Right renal cortex interstitium (tissue), 3 donors: ENCODE measurements around the gene FLNB. TPM values are rescaled to one million over a fixed set of nuclear protein-coding genes. Genes with fewer than 3 reads are reported as not detected.
"Not testable (repeated sequence)": the region's sequence is repeated elsewhere in the genome, so short reads cannot be mapped to it uniquely, and the experiment has no call there.

Experiments used
- DNase-seq, 3 donors: peaks; one replicate each; pipeline ENCODE4 v3.0.0-alpha.2; 2013; ENCODE audit warnings: low read depth in 3 of 3, low spot score in 2 of 3
- polyA plus RNA-seq, 3 donors: library from polyadenylated mRNA; unstranded; fragments of 120-200 nt; gene quantifications; one replicate each; pipeline ENCODE4 v1.2.1, GENCODE V29; 2013; ENCODE audit not compliant: insufficient read length in 3 of 3

FLNB gene
- polyA plus RNA-seq, 3 donors, result 164 to 165 (median 165) TPM

DNA sequence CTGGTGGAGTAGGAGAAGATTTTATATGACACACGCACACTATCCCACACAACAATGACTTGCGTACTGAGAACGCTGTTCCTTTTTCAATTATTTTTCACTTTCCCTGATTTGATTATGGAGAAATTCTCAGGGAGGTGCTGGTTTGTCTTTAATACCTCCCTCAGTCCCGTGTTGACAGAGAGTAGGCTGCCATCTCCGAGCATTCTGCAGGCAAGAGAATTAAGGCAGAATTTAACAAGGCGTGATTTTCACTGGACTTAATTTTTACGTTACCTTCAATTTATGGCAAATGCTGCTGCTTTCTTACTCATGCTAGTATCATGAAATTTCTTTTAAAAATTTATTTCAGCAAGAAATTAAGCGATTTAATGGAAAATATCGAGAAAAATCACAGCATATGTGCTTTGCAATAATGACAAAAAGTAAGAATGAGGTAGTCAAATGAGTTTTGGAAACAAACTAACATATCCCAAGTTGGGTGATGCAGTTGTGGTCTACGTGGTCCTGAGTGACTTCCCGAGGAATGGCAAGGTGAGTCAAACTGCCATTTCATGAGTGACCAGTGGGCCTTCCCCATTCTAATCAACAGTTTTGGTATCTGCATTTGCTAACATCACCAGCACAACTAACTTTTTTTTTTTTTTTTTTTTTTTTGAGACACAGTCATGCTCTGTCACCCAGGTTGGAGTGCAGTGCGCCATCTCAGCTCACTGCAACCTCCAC lies 185.6 kb downstream of the FLNB start:
- DNase-seq, result no peak

DNA sequence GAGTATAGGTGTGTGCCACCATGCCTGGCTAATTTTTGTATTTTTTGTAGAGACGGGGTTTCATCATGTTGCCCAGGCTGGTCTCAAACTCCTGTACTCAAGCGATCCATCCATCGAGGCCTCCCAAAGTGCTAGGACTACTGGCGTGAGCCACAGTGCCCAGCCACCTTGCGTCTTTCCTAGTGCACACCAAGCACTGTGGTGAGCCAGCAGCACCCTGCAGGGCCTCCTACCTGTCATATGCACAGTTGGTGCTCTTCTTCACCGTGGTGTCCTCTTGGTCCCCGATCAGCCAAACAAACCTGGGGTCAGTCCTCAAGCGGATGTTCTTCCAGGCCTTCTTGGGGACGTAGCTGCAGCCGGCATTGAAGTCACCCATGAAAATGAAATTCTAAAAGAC lies 189.4 kb downstream of the FLNB start:
- DNase-seq, result no peak

DNA sequence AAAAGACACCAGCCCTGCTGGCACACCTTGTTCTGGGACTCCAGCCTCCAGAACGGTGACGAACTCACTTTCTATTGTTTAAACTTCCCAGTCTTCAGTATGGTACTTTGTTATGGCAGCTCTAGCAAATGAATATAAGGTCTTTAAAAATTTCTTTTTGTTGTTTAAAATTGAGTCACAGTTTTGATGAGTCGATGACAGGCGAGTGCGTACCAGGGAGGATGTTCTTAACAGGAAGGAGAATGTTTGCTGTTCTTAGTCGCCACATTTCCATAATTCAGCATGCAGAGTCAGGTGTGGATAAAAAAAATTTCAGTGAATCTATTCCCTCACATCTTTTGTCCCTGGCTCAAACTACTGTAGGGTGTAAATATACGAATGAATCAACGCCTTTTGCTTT lies 190.1 kb downstream of the FLNB start:
- no peak for DNase-seq

DNA sequence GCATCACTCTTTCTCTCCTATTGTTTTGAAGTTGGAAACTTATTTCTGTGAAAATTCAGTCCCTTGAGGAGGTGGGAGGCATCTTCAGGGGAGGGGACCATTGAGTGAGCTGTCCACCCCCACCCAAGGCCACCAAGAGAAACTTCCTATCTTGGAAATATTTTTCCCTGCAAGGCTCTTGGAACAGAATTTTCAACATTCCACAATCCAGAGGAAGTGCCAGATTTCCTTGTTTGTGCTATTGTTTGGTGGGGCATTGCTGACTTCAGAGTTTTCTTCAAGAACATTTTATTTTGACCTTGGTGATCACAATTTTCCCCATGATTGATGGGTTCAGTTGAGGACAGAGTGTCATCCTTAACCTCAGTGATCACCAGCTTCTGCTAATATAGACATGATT lies 190.6 kb downstream of the FLNB start:
- no peak for DNase-seq

DNA sequence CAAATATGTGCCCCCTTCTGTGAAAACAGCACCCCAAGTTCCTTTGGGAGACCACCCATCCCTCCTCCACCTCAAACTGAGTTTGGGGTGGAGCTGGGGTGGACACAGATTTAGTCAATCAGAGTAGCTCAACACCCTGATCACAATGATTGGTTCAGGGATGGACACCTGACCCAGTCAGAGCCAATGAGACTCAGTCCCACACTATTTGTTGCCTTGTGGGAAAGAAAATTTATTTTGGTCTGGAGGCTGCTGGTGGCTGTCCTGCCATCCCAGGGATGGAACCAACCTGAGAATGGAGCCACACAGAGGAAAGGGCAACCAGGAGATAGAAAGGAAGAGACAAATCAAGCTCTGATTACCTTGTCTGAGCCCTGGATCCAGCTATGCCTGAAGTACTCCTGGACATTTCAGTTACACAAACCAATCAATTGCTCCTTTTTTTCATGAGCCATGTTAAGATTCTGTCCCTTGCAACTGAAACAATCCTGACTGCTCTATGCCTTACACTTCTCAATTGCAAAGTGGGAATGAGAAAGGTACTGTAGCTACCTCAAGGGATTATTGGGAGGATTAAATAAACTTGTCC lies 192.0 kb downstream of the FLNB start:
- DNase-seq, result no peak

DNA sequence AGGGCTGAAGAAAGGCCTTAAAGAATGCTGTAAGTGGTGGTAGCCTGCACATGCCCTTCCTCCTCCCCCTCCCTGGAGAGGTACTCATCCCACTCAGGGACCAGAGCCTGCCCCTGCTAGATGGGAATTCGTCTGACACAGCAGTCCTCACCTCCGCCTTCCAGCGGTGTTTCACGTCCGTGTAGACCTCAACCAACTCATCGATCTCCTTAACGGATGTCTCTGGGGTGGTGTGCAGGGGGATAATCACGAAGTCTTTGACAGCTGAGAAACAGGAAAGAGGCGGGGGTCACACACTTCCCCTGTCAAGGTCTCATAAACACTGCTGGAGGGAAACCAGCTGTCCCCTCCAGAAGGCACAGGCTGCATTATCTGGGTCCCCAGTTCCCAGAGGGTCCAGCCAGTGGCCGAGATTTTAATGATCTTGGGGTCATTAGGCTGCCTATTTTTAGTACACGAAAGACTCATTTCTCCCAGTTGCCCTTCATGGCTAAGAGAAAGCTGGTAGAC lies 192.7 kb downstream of the FLNB start:
- DNase-seq, result peak in 1 of 3 donors; percentile 36

DNA sequence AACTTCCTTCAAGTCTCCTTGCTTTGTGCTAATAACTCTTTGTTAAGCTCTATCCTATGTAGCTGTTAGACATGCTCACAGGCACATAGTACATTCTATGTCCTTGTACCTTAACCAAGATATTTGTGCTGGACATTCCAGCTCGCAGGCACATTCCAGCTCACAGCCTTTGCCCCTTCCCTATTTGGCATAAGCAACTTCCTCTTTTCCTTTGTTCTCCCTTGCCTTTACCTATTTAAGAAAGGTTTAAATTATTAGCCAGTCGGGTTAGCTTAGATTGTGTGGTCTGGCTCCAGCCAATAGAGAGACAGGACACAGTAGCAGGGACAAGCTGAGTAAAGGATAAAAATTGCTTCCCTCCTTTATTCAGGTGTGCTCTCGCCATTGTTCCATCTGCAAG lies 193.2 kb downstream of the FLNB start:
- not testable (repeated sequence) for DNase-seq

DNA sequence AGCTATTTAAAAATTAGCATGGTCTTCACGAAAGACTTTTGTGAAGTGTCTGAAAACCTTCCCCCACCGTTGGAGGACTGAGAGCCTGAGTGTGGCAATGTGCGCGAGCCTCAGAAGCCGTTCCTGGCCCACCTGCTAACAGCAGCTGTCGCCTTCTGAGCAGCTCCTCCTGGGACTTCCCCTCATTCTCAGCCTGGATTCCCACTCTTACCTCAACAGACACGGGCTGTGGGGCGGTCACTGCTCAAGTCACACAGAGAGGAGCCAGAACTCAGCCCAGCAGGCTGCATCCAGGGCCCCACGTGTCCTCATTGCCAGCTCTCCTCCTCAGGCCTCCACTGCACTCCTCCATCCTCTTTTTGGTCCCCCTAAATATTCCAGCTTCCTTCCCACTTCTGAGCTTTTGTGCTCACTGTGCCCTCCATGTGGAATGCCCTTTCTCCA lies 194.7 kb downstream of the FLNB start:
- DNase-seq, result no peak

DNA sequence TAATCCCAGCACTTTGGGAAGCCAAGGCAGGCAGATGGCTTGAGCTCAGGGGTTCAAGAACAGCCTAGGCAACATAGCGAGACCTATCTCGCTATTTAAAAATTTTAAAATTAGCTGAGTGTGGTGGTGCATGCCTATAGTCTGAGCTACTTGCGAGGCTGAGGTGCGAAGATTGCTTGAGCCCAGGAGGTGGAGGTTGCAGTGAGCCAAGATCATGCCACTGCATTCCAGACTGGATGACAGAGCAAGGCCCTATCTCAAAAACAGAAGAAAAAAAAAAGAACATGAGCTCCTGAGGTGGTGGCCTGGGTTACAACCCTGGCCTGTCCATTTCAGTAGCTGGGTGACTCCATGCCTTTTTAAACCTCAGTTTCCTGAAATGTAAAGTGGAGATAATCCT lies 195.3 kb downstream of the FLNB start:
- DNase-seq, result no peak

DNA sequence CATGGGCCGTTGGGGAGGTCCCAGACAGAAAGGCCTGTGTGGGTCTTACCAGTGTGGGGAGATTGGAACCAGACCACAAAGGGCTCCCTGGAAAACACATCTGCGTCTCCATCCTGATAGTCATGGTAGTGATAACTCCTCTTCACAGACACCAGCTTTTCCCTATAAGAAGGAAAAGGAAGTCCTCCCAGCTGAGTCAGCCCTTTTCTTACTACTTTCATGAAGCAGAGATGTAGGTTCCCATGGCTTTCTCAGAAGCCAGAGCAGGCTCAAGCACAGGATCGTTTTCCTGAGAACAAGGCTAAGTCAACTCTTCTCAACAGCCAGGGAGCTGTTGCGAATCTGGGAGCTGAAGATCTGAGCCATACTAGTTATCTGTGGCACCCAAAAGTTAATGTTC lies 196.5 kb downstream of the FLNB start:
- DNase-seq, result no peak

DNA sequence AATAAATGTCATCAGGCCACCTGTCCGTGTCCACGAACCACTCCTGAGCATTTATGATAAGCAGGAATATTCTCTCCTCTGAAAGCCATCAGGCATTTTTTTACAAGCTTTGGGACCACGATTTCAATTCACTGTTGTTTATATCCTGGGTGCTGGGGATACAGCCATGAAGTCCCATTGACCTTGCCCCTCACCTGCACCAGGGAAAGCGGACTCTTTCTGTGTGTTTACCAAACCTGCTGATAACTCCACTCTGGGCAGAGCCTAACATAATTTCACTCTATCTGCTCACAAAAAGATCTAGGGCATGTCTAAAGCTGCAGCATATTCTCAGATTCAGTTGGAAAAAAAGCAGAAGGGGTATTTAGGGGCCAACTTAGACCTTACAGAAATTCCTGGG lies 197.8 kb downstream of the FLNB start:
- no peak for DNase-seq

DNA sequence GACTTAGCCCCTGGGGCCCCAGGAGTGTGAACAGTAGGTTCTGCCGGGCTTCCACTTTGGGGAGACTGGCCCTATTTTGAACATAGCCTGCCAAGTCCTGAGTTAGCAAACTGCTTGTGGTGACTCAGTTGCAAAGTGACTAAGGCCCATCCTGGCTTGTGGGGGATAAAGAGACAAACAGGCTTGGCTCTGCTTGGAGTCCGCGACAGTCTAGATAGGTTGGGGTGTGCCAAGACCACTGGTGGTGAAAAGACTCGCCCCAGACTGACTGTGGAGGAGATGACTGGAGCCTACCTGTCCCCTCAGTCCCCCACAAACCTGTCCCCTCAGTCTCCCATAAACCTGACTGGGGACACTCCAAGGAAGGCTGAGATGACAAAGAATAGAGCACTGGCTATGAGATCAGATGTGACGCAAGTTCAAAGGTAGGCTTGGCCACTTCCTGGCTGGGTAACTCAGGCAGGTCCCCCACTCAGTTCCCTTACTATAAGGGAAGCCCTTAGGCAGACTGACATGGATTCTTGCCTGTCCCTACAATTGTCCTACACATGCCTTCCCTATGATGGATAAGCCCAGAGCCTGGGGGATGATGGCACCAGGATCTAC lies 198.3 kb downstream of the FLNB start:
- DNase-seq, result no peak

DNA sequence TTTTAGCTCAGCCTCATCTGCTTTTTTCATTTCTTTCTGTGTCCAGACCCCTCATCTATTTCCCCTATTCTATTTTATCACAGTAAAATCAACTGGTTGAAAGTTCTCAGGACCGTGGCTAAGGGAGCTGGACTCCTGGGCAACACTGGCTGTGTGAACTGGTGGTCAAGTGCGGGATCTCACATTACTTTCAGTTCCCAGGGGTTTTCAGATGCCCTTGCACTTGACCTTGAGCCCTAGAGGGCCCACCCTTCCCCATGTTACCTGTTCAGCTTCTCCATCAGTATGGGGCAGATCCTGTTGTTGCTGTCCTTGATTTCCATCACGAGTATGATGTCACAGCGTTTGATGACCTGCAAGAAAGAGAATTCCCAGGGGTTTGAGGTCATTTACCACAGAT lies 199.7 kb downstream of the FLNB start:
- no peak for DNase-seq

DNA sequence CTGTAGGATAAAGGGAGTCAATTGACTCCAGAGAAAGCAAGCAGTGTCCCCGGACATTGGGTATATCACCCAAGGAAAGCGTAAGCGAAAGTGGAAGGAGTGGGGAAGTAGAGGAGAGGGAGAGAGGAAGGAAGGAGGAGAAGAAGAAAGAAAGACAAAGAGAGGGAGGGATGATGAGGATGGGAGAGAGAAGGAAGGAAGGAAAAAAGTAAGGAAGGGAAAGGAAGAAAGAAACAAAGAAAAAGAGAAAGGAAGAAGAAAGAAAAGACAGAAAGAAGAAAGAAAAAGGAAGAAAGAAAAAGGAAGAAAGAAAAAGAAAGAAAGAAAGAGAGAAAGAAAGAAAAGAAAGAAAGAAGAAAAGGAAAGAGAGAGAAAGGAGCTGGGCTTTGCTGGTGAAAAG lies 201.7 kb downstream of the FLNB start:
- no peak for DNase-seq

DNA sequence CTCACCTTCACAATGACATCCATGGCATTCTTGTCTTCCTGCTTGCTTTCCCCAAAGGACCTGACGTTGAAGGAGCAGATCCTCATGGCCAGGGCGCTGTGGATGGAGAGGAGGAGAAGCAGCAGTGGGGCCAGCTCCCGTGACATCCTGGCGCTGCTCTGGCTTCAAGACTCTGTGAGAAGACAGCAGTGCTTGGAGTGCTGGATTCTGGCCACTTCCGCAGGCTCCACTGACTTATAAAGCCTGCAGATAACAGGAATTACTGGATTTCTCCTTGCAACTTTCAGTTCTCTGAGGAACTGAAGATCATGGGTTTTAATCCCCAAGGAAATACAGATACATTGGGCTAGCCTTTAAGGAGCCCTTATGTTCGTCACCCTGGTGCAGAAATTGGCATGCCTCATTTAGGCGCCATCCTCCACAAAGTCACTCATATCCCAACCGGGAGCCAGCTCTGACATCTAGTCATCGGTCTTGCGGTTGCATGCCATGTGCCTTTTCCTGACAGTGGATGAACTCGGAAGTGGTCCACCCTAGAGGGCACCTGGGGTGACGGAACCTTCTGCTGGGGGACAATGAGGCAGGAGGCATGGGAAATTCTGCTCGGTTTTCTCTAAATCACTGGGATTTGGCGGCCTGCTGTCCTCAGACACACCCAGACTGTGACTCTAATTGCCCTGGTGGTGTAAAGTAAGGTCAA lies 202.7 kb downstream of the FLNB start, which contains the start of gene DNASE1L3:
DNASE1L3 (minus strand) TSS at position 212 of the 700 bp plus-strand sequence; CDS start at position 146, 66 bp downstream.
- DNase-seq, result no peak

DNA sequence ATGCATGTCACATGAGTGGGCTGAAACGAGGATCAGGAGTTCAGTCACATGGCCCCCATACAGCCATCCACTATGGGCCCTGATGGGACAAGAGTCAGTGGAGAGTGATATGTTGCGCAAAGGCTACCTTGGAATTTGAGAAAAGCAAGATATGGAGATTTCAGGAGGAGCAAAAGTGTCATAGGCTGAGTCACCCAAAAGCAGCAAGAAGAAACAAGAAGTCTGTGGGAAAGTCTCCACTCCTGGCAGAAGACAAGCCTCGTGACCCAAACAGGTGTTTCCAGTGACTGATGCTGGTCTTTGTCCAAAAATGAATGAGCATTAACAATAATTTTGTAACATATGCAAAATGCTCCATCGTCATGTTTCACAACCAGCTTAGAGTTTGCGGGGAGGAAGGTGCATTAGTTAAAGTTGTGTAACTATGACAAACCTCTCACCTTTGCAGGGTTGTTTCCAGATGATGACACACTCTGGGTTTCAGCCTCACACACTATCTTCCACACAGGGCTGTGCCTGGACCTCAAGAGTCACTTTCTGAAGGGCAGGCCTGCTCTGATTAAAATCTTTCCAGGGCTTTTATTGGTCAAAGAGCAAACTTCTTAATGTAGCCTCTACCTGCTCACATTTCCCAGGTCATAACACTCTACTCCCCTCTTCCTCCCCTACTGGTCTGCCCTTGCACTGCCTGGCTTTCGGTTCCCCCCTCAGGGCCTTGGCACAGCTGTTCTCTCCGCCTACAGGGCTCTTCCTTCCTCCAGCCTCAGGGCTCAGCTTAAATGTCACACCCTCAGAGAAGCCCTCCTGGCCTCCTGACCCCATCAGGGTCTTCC lies 206.5 kb downstream of the FLNB start:
- no peak for DNase-seq

DNA sequence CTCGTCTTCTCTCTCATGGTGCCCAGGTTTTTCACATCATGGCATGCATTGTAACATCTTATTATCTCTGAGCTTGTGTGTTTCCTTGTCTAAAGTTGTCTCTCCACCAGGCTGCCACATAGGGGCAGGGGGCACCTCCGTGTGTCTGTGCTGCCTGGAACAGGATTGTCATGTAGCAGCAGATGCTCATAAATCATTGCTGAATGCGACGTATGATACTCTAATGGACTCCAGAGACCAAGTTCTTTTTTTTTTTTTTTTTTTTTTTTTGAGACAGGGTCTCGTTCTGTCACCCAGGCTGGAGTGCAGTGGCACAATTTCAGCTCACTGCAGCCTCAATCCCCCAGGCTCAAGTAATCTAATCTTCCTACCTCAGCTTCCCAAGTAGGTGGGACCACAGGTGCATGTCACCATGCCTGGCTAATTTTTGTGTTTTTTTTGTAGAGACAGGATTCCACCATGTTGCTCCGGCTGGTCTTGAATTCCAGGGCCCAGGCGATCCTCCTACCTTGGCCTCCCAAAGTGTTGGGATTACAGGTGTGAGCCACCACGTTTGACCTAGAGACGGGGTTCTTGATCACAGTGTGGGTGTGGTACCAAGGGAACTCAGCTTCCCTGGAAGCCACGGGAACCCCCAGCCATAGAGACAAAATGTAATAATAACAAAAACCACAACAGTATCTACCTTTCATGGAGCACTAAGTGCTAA lies 207.2 kb downstream of the FLNB start:
- DNase-seq, result no peak

DNA sequence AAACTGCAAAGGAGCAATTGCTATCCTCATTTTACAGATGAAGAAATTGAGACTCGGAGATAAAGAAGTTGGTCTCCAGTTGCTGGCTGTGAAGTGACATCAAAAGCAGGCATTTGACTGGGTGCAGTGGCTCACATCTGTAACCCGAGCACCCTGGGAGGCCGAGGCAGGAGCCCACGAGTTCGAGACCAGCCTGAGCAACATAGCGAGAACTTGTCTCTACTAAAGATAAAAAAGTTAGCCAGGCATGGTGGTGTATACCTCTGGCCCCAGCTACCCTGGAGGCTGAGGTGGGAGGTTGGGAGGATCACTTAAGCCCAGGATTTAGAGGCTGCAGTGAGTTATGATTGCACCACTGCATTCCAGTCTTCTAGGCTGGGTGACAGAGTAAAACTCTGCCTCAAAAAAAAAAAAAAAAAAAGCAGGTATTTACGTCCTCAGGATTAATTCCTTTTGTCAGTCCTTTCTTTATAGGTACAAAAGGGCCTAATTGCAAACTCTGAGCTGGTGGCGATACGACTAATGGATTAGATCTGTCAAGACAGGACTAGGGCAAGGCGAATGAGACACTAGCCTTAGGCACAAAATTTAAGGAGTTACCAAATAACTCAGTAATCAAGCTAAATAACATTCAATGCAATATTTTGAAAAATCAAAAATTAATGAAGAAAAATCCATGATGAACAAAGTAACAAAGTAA lies 208.4 kb downstream of the FLNB start:
- no peak for DNase-seq

DNA sequence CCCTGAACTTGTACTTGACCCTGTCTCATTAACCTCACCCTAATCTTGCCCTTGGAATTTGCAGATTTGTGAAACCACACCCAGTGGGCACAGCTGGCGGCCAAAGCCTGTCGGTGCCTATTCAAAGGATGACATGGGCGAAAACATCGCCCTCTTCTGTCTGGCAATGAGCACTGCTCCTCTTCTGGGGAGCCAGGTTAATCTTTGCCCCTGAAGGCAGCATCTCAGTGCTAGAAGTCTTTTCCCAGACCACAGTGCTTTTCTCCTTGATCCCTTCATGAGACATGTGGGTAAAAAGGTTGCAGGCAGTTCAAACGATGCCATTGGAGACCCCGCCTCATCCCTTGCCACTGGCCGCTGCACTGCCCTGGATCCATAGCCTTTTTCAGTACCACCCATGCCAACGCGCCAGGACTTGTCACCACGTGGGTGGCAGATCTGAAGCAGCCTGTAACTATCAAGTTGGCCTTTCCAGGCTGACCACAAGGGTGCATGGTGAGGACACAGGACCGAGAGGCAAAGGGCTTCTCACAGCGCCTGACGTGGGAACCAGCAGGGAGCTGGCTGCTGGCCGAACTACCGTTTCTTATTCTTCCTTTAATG lies 209.1 kb downstream of the FLNB start:
- no peak for DNase-seq
